Measurements from ENCODE around the gene FSD1.
A peak's percentile ranks its signal among the peaks of the same experiment; 100 is the strongest.

Gene FSD1

GRCh38 chr19:4358709-4359626 lies 54.6 kb downstream of the FSD1 start:
- H3K27ac ChIP-seq, result no peak overlapping the region
- H3K9ac ChIP-seq, result no peak overlapping the region
- H3K27me3 ChIP-seq, result no peaks in the 10 kb centered on the region
- H3K4me2 ChIP-seq, result no peak overlapping the region
- H3K4me3 ChIP-seq, result no peak overlapping the region
- peaks cover 18 to 92% (median 53%) of the 10 kb centered on the region in 11 experiments; a peak in 20 of 22 replicates for H4K20me1 ChIP-seq
- TF ChIP-seq Cebpa-rat (IDR thresholded peaks at IDR 0.05), result no peak
- H3K36me3 ChIP-seq, result peaks cover 63 to 98% (median 88%) of the 10 kb centered on the region in 11 experiments
- no peaks in the 10 kb centered on the region for H3K9me3 ChIP-seq (replicated peaks in 1 of 11)
- no peaks in the 10 kb centered on the region for H3K4me1 ChIP-seq

- Histone ChIP-seq H3K9me3 (replicated peaks in 1 of 11) (no peaks in the 10 kb centered on the region), H3K27ac (no peak overlapping the region; a peak in 1 of 22 replicates), H4K20me1 (peaks cover 18 to 92% (median 58%) of the 10 kb centered on the region in 11 experiments; a peak in 20 of 22 replicates), H3K27me3 (no peaks in the 10 kb centered on the region), H3K4me2 (no peak overlapping the region), H3K9ac (0 out of 22 replicates have a peak overlapping the region, but pooled peaks of 1 of the 11 experiments have one; percentile 22), H3K4me1 (no peaks in the 10 kb centered on the region), H3K4me3 (no peak overlapping the region), H3K36me3 (peaks cover 69 to 98% (median 88%) of the 10 kb centered on the region in 11 experiments)
- TF ChIP-seq Cebpa-rat (IDR thresholded peaks at IDR 0.05), result no peak
Observed at GRCh38 chr19:4359627-4360000, 55.2 kb downstream of the FSD1 start.

- H3K4me1 ChIP-seq, result peaks cover 0 to under 1% (median 0%) of the 10 kb centered on the region in 10 experiments; a peak in 2 of 20 replicates
Observed at GRCh38 chr19:4360081-4360569, 55.7 kb downstream of the FSD1 start.

GRCh38 chr19:4360641-4361151 lies 56.3 kb downstream of the FSD1 start:
- Histone ChIP-seq H3K4me3 (no peak overlapping the region), H3K36me3 (peaks cover 79 to 100% (median 96%) of the 10 kb centered on the region in 11 experiments), H3K27me3 (no peaks in the 10 kb centered on the region), H3K4me1 (peaks cover 0 to 6% (median 4%) of the 10 kb centered on the region in 10 experiments; a peak in 14 of 20 replicates), H3K9ac (peak overlapping the region in 1 of 11 experiments; percentile 2; a peak in 1 of 22 replicates), H3K27ac (0 out of 22 replicates have a peak overlapping the region, but pooled peaks of 1 of the 11 experiments have one; percentile 2), H3K9me3 (replicated peaks in 1 of 11) (no peaks in the 10 kb centered on the region), H4K20me1 (peaks cover 22 to 97% (median 69%) of the 10 kb centered on the region in 11 experiments), H3K4me2 (no peak overlapping the region)
- no peak for TF ChIP-seq Cebpa-rat (IDR thresholded peaks at IDR 0.05)

More at GRCh38 chr19:4360081-4360569, 55.7 kb downstream of the FSD1 start:
- H3K27me3 ChIP-seq, result no peaks in the 10 kb centered on the region
- TF ChIP-seq Cebpa-rat (IDR thresholded peaks at IDR 0.05), result no peak
- H3K9ac ChIP-seq, result peak overlapping the region in 1 of 11 experiments; percentile 22; a peak in 1 of 22 replicates
- peaks cover 18 to 92% (median 63%) of the 10 kb centered on the region in 11 experiments; a peak in 20 of 22 replicates for H4K20me1 ChIP-seq
- peak overlapping the region in 1 of 11 experiments; percentile 2; a peak in 1 of 22 replicates for H3K27ac ChIP-seq
- H3K4me2 ChIP-seq, result no peak overlapping the region
- H3K4me3 ChIP-seq, result no peak overlapping the region
- H3K9me3 ChIP-seq (replicated peaks in 1 of 11), result no peaks in the 10 kb centered on the region
- peaks cover 73 to 100% (median 90%) of the 10 kb centered on the region in 11 experiments for H3K36me3 ChIP-seq

GRCh38 chr19:4361152-4362046 lies 57.0 kb downstream of the FSD1 start:
- Histone ChIP-seq H3K36me3 (peaks cover 85 to 100% (median 96%) of the 10 kb centered on the region in 11 experiments), H3K9ac (no peak overlapping the region; a peak in 1 of 22 replicates), H3K27me3 (no peaks in the 10 kb centered on the region), H3K9me3 (replicated peaks in 1 of 11) (no peaks in the 10 kb centered on the region), H3K4me1 (peaks cover 0 to 13% (median 11%) of the 10 kb centered on the region in 10 experiments; a peak in 16 of 20 replicates), H3K27ac (no peak overlapping the region), H3K4me2 (no peak overlapping the region), H3K4me3 (no peak overlapping the region), H4K20me1 (peaks cover 29 to 99% (median 76%) of the 10 kb centered on the region in 11 experiments)
- no peak for TF ChIP-seq Cebpa-rat (IDR thresholded peaks at IDR 0.05)

- H3K36me3 ChIP-seq, result peaks cover 82 to 99% (median 96%) of the 10 kb centered on the region in 11 experiments
- H3K4me2 ChIP-seq, result no peak overlapping the region
Observed at GRCh38 chr19:4362101-4362828, 57.9 kb downstream of the FSD1 start.

GRCh38 chr19:4362831-4363545 lies 58.6 kb downstream of the FSD1 start:
- H3K4me1 ChIP-seq, result peaks cover 9 to 28% (median 25%) of the 10 kb centered on the region in 10 experiments
- no peaks in the 10 kb centered on the region for H3K9me3 ChIP-seq (replicated peaks in 1 of 11)
- no peaks in the 10 kb centered on the region for H3K27me3 ChIP-seq
- H4K20me1 ChIP-seq, result peaks cover 42 to 99% (median 83%) of the 10 kb centered on the region in 11 experiments
- H3K27ac ChIP-seq, result peak overlapping the region in 4 of 11 experiments; percentile 2 to 38 (median 28); a peak in 5 of 22 replicates
- no peak for TF ChIP-seq Cebpa-rat (IDR thresholded peaks at IDR 0.05)
- peak overlapping the region in 4 of 11 experiments; percentile 2 to 39 (median 23); a peak in 2 of 22 replicates for H3K9ac ChIP-seq
- peaks cover 78 to 99% (median 90%) of the 10 kb centered on the region in 11 experiments for H3K36me3 ChIP-seq
- H3K4me3 ChIP-seq, result no peak overlapping the region
- no peak overlapping the region for H3K4me2 ChIP-seq

More at GRCh38 chr19:4362101-4362828, 57.9 kb downstream of the FSD1 start:
- peak overlapping the region in 1 of 11 experiments; percentile 2; a peak in 1 of 22 replicates for H3K9ac ChIP-seq
- H3K27me3 ChIP-seq, result no peaks in the 10 kb centered on the region
- no peak for TF ChIP-seq Cebpa-rat (IDR thresholded peaks at IDR 0.05)
- peak overlapping the region in 2 of 11 experiments; percentile 25 to 38; a peak in 3 of 22 replicates for H3K27ac ChIP-seq
- no peak overlapping the region for H3K4me3 ChIP-seq
- peaks cover 35 to 99% (median 79%) of the 10 kb centered on the region in 11 experiments for H4K20me1 ChIP-seq
- peaks cover 2 to 21% (median 18%) of the 10 kb centered on the region in 10 experiments for H3K4me1 ChIP-seq
- no peaks in the 10 kb centered on the region for H3K9me3 ChIP-seq (replicated peaks in 1 of 11)

Data from BLaER1 treated with 17β-estradiol and CSF1 and Interleukin-3, amounts not matched to agents 10 nM and 100 nM (cell line).